Spleen (tissue), 7 donors: ENCODE data around the gene POU1F1.

Source experiments
- POLR2A ChIP-seq, 3 donors: fragments of 450-650 bp; IDR thresholded peaks; one replicate each; pipeline ENCODE4 v1.5.1; 2017; ENCODE audit warnings: antibody characterized with exemption in 3 of 3, mild to moderate bottlenecking in 1 of 3
- POLR2AphosphoS5 ChIP-seq, 3 donors: sonication (generic); formaldehyde crosslinking; IDR thresholded peaks; one replicate each; pipeline ENCODE4 v1.5.1; 2017; ENCODE audit warnings: antibody characterized with exemption in 3 of 3
- TF ChIP-seq, protein P1 (sequence below), 11 experiments: fragments of 200-600 bp in 7 of 11; fragments of 450-650 bp in 4 of 11; sonication (generic) in 4 of 11; IDR thresholded peaks in 8 of 11; conservative IDR thresholded peaks in 3 of 11; 1 replicate in 7 of 11; 2 replicates in 4 of 11; pipeline versions ENCODE4 v1.4.0 to v1.8.0; 2016 to 2021; ENCODE audit warnings: antibody characterized with exemption in 11 of 11, inconsistent platforms in 4 of 11, mild to moderate bottlenecking in 1 of 11
- donor health status: DM: no; HTN: no; CAD: no; lungs with moderate emphysema.
- donor health status: DM: no; HTN: no; CAD: no.
- donor health status: DM: no; HTN: no; CAD: no.

DNA sequence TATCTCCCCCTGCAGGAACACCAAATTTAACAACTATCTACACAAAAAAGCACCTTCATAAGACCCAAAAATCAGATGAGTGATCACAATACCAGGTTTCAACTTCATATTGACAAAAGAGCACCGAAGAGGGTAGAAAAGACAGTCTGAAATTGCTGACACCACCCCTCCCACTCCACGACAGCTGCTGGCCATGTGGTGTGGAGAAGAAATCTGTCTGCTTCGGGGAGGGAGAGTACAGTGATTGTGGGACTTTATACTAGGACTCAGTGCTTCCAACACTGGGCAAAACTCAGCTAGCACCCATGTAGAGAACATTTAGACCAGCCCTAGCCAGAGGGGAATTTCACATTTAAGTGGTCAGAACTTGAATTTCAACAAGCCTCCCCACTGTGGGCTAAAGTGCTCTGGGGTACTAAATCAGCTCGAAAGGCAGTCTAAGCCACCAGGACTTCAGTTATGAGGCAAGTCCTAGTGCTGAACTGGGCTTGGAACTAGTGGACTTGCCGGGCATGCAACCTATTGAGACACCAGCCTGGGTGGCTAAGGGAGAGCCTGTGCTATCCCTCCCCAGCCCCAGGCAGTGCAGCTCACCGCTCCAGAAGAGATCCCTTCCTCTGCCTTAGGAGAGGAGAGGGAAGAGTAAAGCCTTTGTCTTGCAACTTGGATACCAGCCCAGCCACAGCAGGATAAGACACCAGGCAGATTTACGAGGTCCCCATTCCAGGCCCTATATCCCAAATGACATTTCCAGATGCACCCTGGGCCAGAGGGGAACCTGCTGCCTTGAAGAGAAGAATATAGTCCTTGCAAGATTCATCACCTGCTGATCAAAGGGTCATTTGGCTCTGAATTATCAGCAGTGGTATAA is 44.6 kb upstream of the POU1F1 start:
- TF ChIP-seq, protein P1, sequence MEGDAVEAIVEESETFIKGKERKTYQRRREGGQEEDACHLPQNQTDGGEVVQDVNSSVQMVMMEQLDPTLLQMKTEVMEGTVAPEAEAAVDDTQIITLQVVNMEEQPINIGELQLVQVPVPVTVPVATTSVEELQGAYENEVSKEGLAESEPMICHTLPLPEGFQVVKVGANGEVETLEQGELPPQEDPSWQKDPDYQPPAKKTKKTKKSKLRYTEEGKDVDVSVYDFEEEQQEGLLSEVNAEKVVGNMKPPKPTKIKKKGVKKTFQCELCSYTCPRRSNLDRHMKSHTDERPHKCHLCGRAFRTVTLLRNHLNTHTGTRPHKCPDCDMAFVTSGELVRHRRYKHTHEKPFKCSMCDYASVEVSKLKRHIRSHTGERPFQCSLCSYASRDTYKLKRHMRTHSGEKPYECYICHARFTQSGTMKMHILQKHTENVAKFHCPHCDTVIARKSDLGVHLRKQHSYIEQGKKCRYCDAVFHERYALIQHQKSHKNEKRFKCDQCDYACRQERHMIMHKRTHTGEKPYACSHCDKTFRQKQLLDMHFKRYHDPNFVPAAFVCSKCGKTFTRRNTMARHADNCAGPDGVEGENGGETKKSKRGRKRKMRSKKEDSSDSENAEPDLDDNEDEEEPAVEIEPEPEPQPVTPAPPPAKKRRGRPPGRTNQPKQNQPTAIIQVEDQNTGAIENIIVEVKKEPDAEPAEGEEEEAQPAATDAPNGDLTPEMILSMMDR (IDR thresholded peaks at IDR 0.05 in 8 of 11, conservative IDR thresholded peaks at IDR 0.05 in 3 of 11), result no peak
- TF ChIP-seq POLR2AphosphoS5 (IDR thresholded peaks at IDR 0.05) (no peak), POLR2A (IDR thresholded peaks at IDR 0.05) (no peak)
